ENCODE results near the gene MGAT5.

Gene MGAT5

GRCh38 chr2:134362152-134362668 lies 108.3 kb downstream of the MGAT5 start:
- DNase-seq (ENCODE audit: low read depth in 2 of 2, low spot score in 1 of 2): no peak

- no peak for DNase-seq (ENCODE audit: low read depth in 2 of 2, low spot score in 1 of 2)
Measured at GRCh38 chr2:134362740-134363139, 108.9 kb downstream of the MGAT5 start.

- no peak for DNase-seq (ENCODE audit: low read depth in 2 of 2, low spot score in 1 of 2)
Measured at GRCh38 chr2:134365356-134365755, 111.5 kb downstream of the MGAT5 start.

- DNase-seq (ENCODE audit: low read depth in 2 of 2, low spot score in 1 of 2): no peak
Measured at GRCh38 chr2:134366359-134366758, 112.5 kb downstream of the MGAT5 start.

- DNase-seq (ENCODE audit: low read depth in 2 of 2, low spot score in 1 of 2): no peak
Measured at GRCh38 chr2:134367213-134367612, 113.3 kb downstream of the MGAT5 start.

GRCh38 chr2:134368009-134368817 lies 114.3 kb downstream of the MGAT5 start:
- no peak for DNase-seq (ENCODE audit: low read depth in 2 of 2, low spot score in 1 of 2)

GRCh38 chr2:134369220-134369902 lies 115.5 kb downstream of the MGAT5 start:
- DNase-seq (ENCODE audit: low read depth in 2 of 2, low spot score in 1 of 2): no peak

- no peak for DNase-seq (ENCODE audit: low read depth in 2 of 2, low spot score in 1 of 2)
Measured at GRCh38 chr2:134370655-134371445, 117.0 kb downstream of the MGAT5 start.

GRCh38 chr2:134372141-134372540 lies 118.3 kb downstream of the MGAT5 start:
- DNase-seq (ENCODE audit: low read depth in 2 of 2, low spot score in 1 of 2): no peak

GRCh38 chr2:134372611-134373131 lies 118.8 kb downstream of the MGAT5 start:
- DNase-seq (ENCODE audit: low read depth in 2 of 2, low spot score in 1 of 2): no peak

- no peak for DNase-seq (ENCODE audit: low read depth in 2 of 2, low spot score in 1 of 2)
Measured at GRCh38 chr2:134375935-134376334, 122.1 kb downstream of the MGAT5 start.

- no peak for DNase-seq (ENCODE audit: low read depth in 2 of 2, low spot score in 1 of 2)
Measured at GRCh38 chr2:134377730-134378129, 123.9 kb downstream of the MGAT5 start.

GRCh38 chr2:134379293-134379692 lies 125.4 kb downstream of the MGAT5 start:
- no peak for DNase-seq (ENCODE audit: low read depth in 2 of 2, low spot score in 1 of 2)

GRCh38 chr2:134379722-134380121 lies 125.8 kb downstream of the MGAT5 start:
- no peak for DNase-seq (ENCODE audit: low read depth in 2 of 2, low spot score in 1 of 2)

GRCh38 chr2:134381141-134381540 lies 127.3 kb downstream of the MGAT5 start:
- no peak for DNase-seq (ENCODE audit: low read depth in 2 of 2, low spot score in 1 of 2)

- DNase-seq (ENCODE audit: low read depth in 2 of 2, low spot score in 1 of 2): no peak
Measured at GRCh38 chr2:134384131-134384530, 130.3 kb downstream of the MGAT5 start.

- no peak for DNase-seq (ENCODE audit: low read depth in 2 of 2, low spot score in 1 of 2)
Measured at GRCh38 chr2:134385195-134385594, 131.3 kb downstream of the MGAT5 start.

- DNase-seq (ENCODE audit: low read depth in 2 of 2, low spot score in 1 of 2): no peak
Measured at GRCh38 chr2:134386310-134386709, 132.4 kb downstream of the MGAT5 start.

- DNase-seq (ENCODE audit: low read depth in 2 of 2, low spot score in 1 of 2): no peak
Measured at GRCh38 chr2:134389381-134389780, 135.5 kb downstream of the MGAT5 start.

- no peak for DNase-seq (ENCODE audit: low read depth in 2 of 2, low spot score in 1 of 2)
Measured at GRCh38 chr2:134391751-134392160, 137.9 kb downstream of the MGAT5 start.

GRCh38 chr2:134392442-134393074 lies 138.7 kb downstream of the MGAT5 start:
- DNase-seq (ENCODE audit: low read depth in 2 of 2, low spot score in 1 of 2): no peak

Measured in stimulated activated CD8-positive, alpha-beta memory T cell treated with anti-CD3 and anti-CD28 coated beads, Interleukin-4, amount 100 ng/mL, for 1 hour (primary cell).